ENCODE data around the gene CLINT1. TPM values are rescaled to one million over a fixed set of nuclear protein-coding genes. Genes with fewer than 3 reads are reported as not detected.

CLINT1 gene
- total and polyA plus RNA-seq, 9 of the 15 experiments (the other 6 are each of a cell fraction or from before 2014, with no cell fraction given), result 23.6 to 125 (median 71.4) TPM

DNA sequence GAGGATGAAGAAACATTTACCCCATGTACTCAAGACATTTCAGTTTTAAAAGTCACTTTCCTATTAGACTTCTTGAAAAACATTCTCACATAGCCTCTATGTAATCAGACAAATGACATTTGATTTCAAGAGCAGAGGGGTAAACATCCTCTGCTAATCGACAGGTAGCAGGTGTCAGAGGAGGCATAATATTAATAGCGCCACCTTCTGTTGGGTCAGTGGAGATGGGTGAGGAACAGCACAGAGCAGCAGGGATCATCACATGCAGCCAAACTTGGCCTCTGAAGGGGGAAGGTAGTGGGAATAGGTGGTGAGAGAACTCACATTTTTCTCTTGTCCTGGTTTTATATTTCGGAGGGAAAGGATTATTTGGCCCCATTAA is 118.7 kb downstream of the CLINT1 start (continued):
- TF ChIP-seq, protein P1, sequence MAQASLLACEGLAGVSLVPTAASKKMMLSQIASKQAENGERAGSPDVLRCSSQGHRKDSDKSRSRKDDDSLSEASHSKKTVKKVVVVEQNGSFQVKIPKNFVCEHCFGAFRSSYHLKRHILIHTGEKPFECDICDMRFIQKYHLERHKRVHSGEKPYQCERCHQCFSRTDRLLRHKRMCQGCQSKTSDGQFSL (CRISPR knock-in tag; IDR thresholded peaks at IDR 0.05), result no peak
- TF ChIP-seq, protein P1 (tag; IDR thresholded peaks at IDR 0.05), result no peak
- TF ChIP-seq CTBP1 (IDR thresholded peaks at IDR 0.05; ENCODE audit: borderline replicate concordance), result peak; percentile 29; the same call in 1 of the 2 replicates
- no peak for TF ChIP-seq MECOM (CRISPR knock-in tag; IDR thresholded peaks at IDR 0.05)
- peak in 1 of 2 experiments; percentile 48; a peak in 1 of 4 replicates for TF ChIP-seq RCOR1 (IDR thresholded peaks at IDR 0.05; ENCODE audit: borderline replicate concordance in 1 of 2, low read depth in 2 of 2, low read length in 2 of 2)
- TF ChIP-seq, protein P2, sequence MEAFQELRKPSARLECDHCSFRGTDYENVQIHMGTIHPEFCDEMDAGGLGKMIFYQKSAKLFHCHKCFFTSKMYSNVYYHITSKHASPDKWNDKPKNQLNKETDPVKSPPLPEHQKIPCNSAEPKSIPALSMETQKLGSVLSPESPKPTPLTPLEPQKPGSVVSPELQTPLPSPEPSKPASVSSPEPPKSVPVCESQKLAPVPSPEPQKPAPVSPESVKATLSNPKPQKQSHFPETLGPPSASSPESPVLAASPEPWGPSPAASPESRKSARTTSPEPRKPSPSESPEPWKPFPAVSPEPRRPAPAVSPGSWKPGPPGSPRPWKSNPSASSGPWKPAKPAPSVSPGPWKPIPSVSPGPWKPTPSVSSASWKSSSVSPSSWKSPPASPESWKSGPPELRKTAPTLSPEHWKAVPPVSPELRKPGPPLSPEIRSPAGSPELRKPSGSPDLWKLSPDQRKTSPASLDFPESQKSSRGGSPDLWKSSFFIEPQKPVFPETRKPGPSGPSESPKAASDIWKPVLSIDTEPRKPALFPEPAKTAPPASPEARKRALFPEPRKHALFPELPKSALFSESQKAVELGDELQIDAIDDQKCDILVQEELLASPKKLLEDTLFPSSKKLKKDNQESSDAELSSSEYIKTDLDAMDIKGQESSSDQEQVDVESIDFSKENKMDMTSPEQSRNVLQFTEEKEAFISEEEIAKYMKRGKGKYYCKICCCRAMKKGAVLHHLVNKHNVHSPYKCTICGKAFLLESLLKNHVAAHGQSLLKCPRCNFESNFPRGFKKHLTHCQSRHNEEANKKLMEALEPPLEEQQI (IDR thresholded peaks at IDR 0.05), result no peak
- TF ChIP-seq, protein P3, sequence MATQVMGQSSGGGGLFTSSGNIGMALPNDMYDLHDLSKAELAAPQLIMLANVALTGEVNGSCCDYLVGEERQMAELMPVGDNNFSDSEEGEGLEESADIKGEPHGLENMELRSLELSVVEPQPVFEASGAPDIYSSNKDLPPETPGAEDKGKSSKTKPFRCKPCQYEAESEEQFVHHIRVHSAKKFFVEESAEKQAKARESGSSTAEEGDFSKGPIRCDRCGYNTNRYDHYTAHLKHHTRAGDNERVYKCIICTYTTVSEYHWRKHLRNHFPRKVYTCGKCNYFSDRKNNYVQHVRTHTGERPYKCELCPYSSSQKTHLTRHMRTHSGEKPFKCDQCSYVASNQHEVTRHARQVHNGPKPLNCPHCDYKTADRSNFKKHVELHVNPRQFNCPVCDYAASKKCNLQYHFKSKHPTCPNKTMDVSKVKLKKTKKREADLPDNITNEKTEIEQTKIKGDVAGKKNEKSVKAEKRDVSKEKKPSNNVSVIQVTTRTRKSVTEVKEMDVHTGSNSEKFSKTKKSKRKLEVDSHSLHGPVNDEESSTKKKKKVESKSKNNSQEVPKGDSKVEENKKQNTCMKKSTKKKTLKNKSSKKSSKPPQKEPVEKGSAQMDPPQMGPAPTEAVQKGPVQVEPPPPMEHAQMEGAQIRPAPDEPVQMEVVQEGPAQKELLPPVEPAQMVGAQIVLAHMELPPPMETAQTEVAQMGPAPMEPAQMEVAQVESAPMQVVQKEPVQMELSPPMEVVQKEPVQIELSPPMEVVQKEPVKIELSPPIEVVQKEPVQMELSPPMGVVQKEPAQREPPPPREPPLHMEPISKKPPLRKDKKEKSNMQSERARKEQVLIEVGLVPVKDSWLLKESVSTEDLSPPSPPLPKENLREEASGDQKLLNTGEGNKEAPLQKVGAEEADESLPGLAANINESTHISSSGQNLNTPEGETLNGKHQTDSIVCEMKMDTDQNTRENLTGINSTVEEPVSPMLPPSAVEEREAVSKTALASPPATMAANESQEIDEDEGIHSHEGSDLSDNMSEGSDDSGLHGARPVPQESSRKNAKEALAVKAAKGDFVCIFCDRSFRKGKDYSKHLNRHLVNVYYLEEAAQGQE (IDR thresholded peaks at IDR 0.05; ENCODE audit: borderline replicate concordance), result peak; percentile 48; the same call in 1 of the 2 replicates
- TF ChIP-seq, protein P3 (CRISPR knock-in tag; IDR thresholded peaks at IDR 0.05; ENCODE audit: low read depth), result no peak
- TF ChIP-seq, protein P4, sequence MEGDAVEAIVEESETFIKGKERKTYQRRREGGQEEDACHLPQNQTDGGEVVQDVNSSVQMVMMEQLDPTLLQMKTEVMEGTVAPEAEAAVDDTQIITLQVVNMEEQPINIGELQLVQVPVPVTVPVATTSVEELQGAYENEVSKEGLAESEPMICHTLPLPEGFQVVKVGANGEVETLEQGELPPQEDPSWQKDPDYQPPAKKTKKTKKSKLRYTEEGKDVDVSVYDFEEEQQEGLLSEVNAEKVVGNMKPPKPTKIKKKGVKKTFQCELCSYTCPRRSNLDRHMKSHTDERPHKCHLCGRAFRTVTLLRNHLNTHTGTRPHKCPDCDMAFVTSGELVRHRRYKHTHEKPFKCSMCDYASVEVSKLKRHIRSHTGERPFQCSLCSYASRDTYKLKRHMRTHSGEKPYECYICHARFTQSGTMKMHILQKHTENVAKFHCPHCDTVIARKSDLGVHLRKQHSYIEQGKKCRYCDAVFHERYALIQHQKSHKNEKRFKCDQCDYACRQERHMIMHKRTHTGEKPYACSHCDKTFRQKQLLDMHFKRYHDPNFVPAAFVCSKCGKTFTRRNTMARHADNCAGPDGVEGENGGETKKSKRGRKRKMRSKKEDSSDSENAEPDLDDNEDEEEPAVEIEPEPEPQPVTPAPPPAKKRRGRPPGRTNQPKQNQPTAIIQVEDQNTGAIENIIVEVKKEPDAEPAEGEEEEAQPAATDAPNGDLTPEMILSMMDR (IDR thresholded peaks at IDR 0.05 in 2 of 3, conservative IDR thresholded peaks at IDR 0.05 in 1 of 3; ENCODE audit: insufficient read depth in 2 of 3, low read depth in 1 of 3, low read length in 3 of 3), result peak; percentile 59 to 67 (median 64)
- TF ChIP-seq CHCHD3 (CRISPR knock-in tag; IDR thresholded peaks at IDR 0.05), result no peak
- no peak for TF ChIP-seq PPARD (CRISPR knock-in tag; IDR thresholded peaks at IDR 0.05)
- TF ChIP-seq MCM5 (IDR thresholded peaks at IDR 0.05; ENCODE audit: low read depth), result no peak
- no peak for TF ChIP-seq TSC22D4 (tag; IDR thresholded peaks at IDR 0.05)
- TF ChIP-seq RAD21 (CRISPR knock-in tag; conservative IDR thresholded peaks at IDR 0.05 in 1 of 2, IDR thresholded peaks at IDR 0.05 in 1 of 2), result peak; percentile 25 to 58; a peak in 3 of 4 replicates

Data from K562 (cell line).